HL-60/S4 treated with phorbol 12-myristate 13-acetate at 8.2 ng/mL for 4 days and 3 days (cell line): ENCODE data around the gene DOCK2.

ENCODE experiments used
- in situ Hi-C: fragments of 300-500 bp; cut with MboI; formaldehyde crosslinking; loops from 2 replicates; pipeline ENCODE4 v1.15.0; 2022; ENCODE audit warnings: low sequenced_read_pairs

DOCK2 gene

GRCh38 chr5:169970911-169971765, 334.1 kb downstream of the DOCK2 start:
- in situ Hi-C loops: no loop called here

GRCh38 chr5:169971780-169972179, 334.7 kb downstream of the DOCK2 start:
- in situ Hi-C loops: no loop called here

- in situ Hi-C loops: no loop called here
Observed at GRCh38 chr5:169973056-169973455, 336.0 kb downstream of the DOCK2 start.

- in situ Hi-C loops: no loop called here
Observed at GRCh38 chr5:169974121-169974770, 337.2 kb downstream of the DOCK2 start.

GRCh38 chr5:169978714-169979113, 341.6 kb downstream of the DOCK2 start:
- in situ Hi-C loops: no loop called here

- in situ Hi-C loops: no loop called here
Observed at GRCh38 chr5:169979871-169980270, 342.8 kb downstream of the DOCK2 start.

GRCh38 chr5:169980418-169981053, 343.5 kb downstream of the DOCK2 start, which contains the start of gene INSYN2B:
TSS of gene INSYN2B (minus strand) at chr5:169980495. CDS start at chr5:169883898, 96,597 bp downstream.
- in situ Hi-C loops: no loop called here

- in situ Hi-C loops: no loop called here
Observed at GRCh38 chr5:169988206-169988605, 351.1 kb downstream of the DOCK2 start.

- in situ Hi-C loops: no loop called here
Observed at GRCh38 chr5:169988947-169989346, 351.9 kb downstream of the DOCK2 start.

GRCh38 chr5:169989365-169989764, 352.3 kb downstream of the DOCK2 start:
- in situ Hi-C loops: no loop called here

GRCh38 chr5:169991115-169991869, 354.2 kb downstream of the DOCK2 start:
- in situ Hi-C loops: no loop called here

- in situ Hi-C loops: no loop called here
Observed at GRCh38 chr5:169992789-169993484, 355.9 kb downstream of the DOCK2 start.

GRCh38 chr5:169993485-169993790, 356.4 kb downstream of the DOCK2 start:
- in situ Hi-C loops: no loop called here

- in situ Hi-C loops: no loop called here
Observed at GRCh38 chr5:169997798-169998197, 360.7 kb downstream of the DOCK2 start.

GRCh38 chr5:169999621-170000020, 362.5 kb downstream of the DOCK2 start:
- in situ Hi-C loops: no loop called here

GRCh38 chr5:170000155-170000554, 363.1 kb downstream of the DOCK2 start:
- in situ Hi-C loops: no loop called here

- in situ Hi-C loops: no loop called here
Observed at GRCh38 chr5:170006021-170006420, 368.9 kb downstream of the DOCK2 start.

GRCh38 chr5:170008376-170008775, 371.3 kb downstream of the DOCK2 start:
- in situ Hi-C loops: no loop called here

- in situ Hi-C loops: no loop called here
Observed at GRCh38 chr5:170010595-170010994, 373.5 kb downstream of the DOCK2 start.

GRCh38 chr5:170011751-170012150, 374.7 kb downstream of the DOCK2 start:
- in situ Hi-C loops: no loop called here

- in situ Hi-C loops: no loop called here
Observed at GRCh38 chr5:170012622-170013021, 375.5 kb downstream of the DOCK2 start.
